K562 (cell line): ENCODE results near the gene TRAF1. TPM values are rescaled to one million over a fixed set of nuclear protein-coding genes. Genes with fewer than 3 reads are reported as not detected.

Experiments
- ATAC-seq: fragments of 200-7000 bp; cut with Tn5 transposase; 3 replicates; pipeline ENCODE4 v1.9.1; 2020; ENCODE audit warnings: moderate library complexity
- BruUV-seq: library from RNA; stranded (reverse); fragments of 400-500 nt; replicated peaks from 2 replicates; lab custom pipeline; 2021; lab: Mats Ljungman, UMichigan
- CTCF ChIA-PET: fragments of 300-600 bp; formaldehyde crosslinking; extraction: SDS; loops from one replicate; lab custom pipeline; 2021; ENCODE audit warnings: low intra/inter-chr PET ratio; lab: Yijun Ruan, JAX
- POLR2A ChIA-PET: fragments of 300-600, 350-650 bp; sonication (Branson Sonifier 250); formaldehyde crosslinking; extraction: SDS; loops from one replicate; lab custom pipeline; 2021; ENCODE audit warnings: antibody characterized with exemption, inconsistent platforms; lab: Yijun Ruan, JAX
- DNase-seq, 4 experiments: peaks; one replicate each; pipeline versions ENCODE4 v3.0.0 to v3.0.0-alpha.2; 2011 to 2018; ENCODE audit warnings: low spot score in 3 of 4, mixed read lengths in 3 of 4; ENCODE audit errors: extremely low read depth in 1 of 4
- FAIRE-seq: peaks from 2 replicates; lab custom pipeline; 2011; peaks lifted over from hg19 to GRCh38; lab: Jason Lieb, UNC
- H2AFZ ChIP-seq: 2 replicates; pipeline ENCODE4 v1.6.0; 2011; ENCODE audit warnings: low read depth, low read length, control low read depth, inconsistent platforms
- H3K27ac ChIP-seq: fragments of 200-600 bp; 3 replicates; pipeline ENCODE4 v1.8.0; 2011; ENCODE audit warnings: low read depth, mild to moderate bottlenecking, control low read depth, inconsistent platforms, low read length, moderate library complexity, mixed read lengths; ENCODE audit errors: extremely low read depth
- H3K27me3 ChIP-seq, 2 experiments: fragments of 300-600 bp in 1 of 2; 2 replicates in 1 of 2; 3 replicates in 1 of 2; pipeline versions ENCODE4 v1.6.0 to v1.8.0; 2011; ENCODE audit warnings: inconsistent platforms in 2 of 2, low read length in 2 of 2, mild to moderate bottlenecking in 1 of 2, mixed read lengths in 1 of 2, moderate library complexity in 1 of 2; ENCODE audit not compliant: control insufficient read depth in 2 of 2, insufficient read depth in 2 of 2
- H3K36me3 ChIP-seq: fragments of 300-600 bp; 3 replicates; pipeline ENCODE4 v1.8.0; 2011; ENCODE audit warnings: mild to moderate bottlenecking, low read length, inconsistent platforms; ENCODE audit not compliant: control insufficient read depth, insufficient read depth
- H3K4me1 ChIP-seq, 2 experiments: fragments of 200-600 bp in 1 of 2; replicated peaks in 1 of 2; 2 replicates in 1 of 2; 3 replicates in 1 of 2; pipeline versions ENCODE4 v1.5.1 to v1.8.0; 2011; ENCODE audit warnings: inconsistent platforms in 2 of 2, low read length in 2 of 2, mild to moderate bottlenecking in 1 of 2, mixed read lengths in 1 of 2, moderate library complexity in 1 of 2; ENCODE audit not compliant: control insufficient read depth in 2 of 2, insufficient read depth in 2 of 2
- H3K4me2 ChIP-seq: 2 replicates; pipeline ENCODE4 v1.6.1; 2011; ENCODE audit warnings: low read length, control low read depth, inconsistent platforms, mixed read lengths; ENCODE audit not compliant: insufficient read depth
- H3K4me3 ChIP-seq: fragments of 200-600 bp; sonication (generic), shearing (Covaris generic); 2 replicates; pipeline ENCODE4 v1.5.1; 2016; ENCODE audit warnings: control low read depth, inconsistent platforms
- H3K79me2 ChIP-seq: fragments of 200-600 bp; 3 replicates; pipeline ENCODE4 v1.8.0; 2011; ENCODE audit warnings: low read length, inconsistent platforms; ENCODE audit not compliant: control insufficient read depth, insufficient read depth
- H3K9ac ChIP-seq, 2 experiments: 2 replicates each; pipeline versions ENCODE4 v1.6.0 to v1.6.1; 2011; ENCODE audit warnings: low read depth in 2 of 2, low read length in 2 of 2, control low read depth in 1 of 2, inconsistent platforms in 1 of 2, mild to moderate bottlenecking in 1 of 2, mixed read lengths in 1 of 2; ENCODE audit not compliant: insufficient read depth in 1 of 2
- H3K9me1 ChIP-seq: one replicate; pipeline ENCODE4 v1.6.0; 2011; ENCODE audit warnings: inconsistent platforms, mild to moderate bottlenecking, low read length, moderate library complexity; ENCODE audit not compliant: control insufficient read depth, insufficient read depth
- H3K9me3 ChIP-seq: replicated peaks from 2 replicates; pipeline ENCODE4 v1.5.1; 2011; ENCODE audit warnings: low read depth, low read length, inconsistent platforms; ENCODE audit not compliant: control insufficient read depth, insufficient read depth
- H4K20me1 ChIP-seq: replicated peaks from 2 replicates; pipeline ENCODE4 v1.6.1; 2011; ENCODE audit warnings: low read length, inconsistent platforms, mixed read lengths; ENCODE audit not compliant: control insufficient read depth, insufficient read depth
- BCOR ChIP-seq: fragments of 450-650 bp; IDR thresholded peaks from 2 replicates; pipeline ENCODE4 v1.6.1; 2016
- CHCHD3 ChIP-seq: fragments of 250-450 bp; sonication (Bioruptor Pico); IDR thresholded peaks from 2 replicates; pipeline ENCODE4 v2.1.2; 2022; ENCODE audit warnings: mild to moderate bottlenecking
- CREB1 ChIP-seq, 2 experiments: sonication (generic) in 1 of 2; formaldehyde crosslinking in 1 of 2; IDR thresholded peaks; 2 replicates each; pipeline versions ENCODE4 v1.6.1 to v1.8.0; 2012 to 2022; ENCODE audit warnings: inconsistent platforms in 1 of 2, mild to moderate bottlenecking in 1 of 2, missing genetic modification reagents in 1 of 2, moderate library complexity in 1 of 2
- FOXK2 ChIP-seq, 2 experiments: fragments of 450-650 bp; IDR thresholded peaks in 1 of 2; conservative IDR thresholded peaks in 1 of 2; 2 replicates each; pipeline ENCODE4 v1.6.1; 2016; ENCODE audit warnings: low read depth in 2 of 2, mild to moderate bottlenecking in 1 of 2
- POLR2A ChIP-seq: fragments of 450-650 bp; conservative IDR thresholded peaks from 2 replicates; pipeline ENCODE4 v1.6.1; 2016
- SAFB2 ChIP-seq: fragments of 200-400 bp; formaldehyde crosslinking; IDR thresholded peaks from 2 replicates; pipeline ENCODE4 v1.6.1; 2018; ENCODE audit warnings: borderline replicate concordance, low read length, low read depth, moderate library complexity; ENCODE audit not compliant: severe bottlenecking
- SNRNP70 ChIP-seq: fragments of 200-400 bp; formaldehyde crosslinking; optimal IDR thresholded peaks from 2 replicates; pipeline ENCODE3; 2017; ENCODE audit warnings: low read depth, low read length
- YBX1 ChIP-seq: fragments of 450-650 bp; IDR thresholded peaks from 2 replicates; pipeline ENCODE4 v1.7.1; 2016; ENCODE audit warnings: mild to moderate bottlenecking
- ZNF133 ChIP-seq: fragments of 250-450 bp; sonication (Bioruptor Pico); IDR thresholded peaks from 2 replicates; pipeline ENCODE4 v1.4.0; 2020; ENCODE audit warnings: mild to moderate bottlenecking
- WGBS: fragments of 100-300 bp; shearing (Covaris generic); methylation state at CpG from one replicate; pipeline ENCODE4 v1.1.6; 2016; ENCODE audit warnings: low coverage, mixed read lengths; ENCODE audit not compliant: insufficient coverage; ENCODE audit errors: missing lambda C conversion rate; 5-methylcytosine and 5-hydroxymethylcytosine counted together
- in situ Hi-C: fragments of 300-500 bp; cut with MboI; formaldehyde crosslinking; loops from 4 replicates; pipeline ENCODE4 v1.15.0; 2018; ENCODE audit warnings: inconsistent platforms, mixed read lengths
- intact Hi-C: fragments of 100-400 bp; cut with micrococcal nuclease; formaldehyde crosslinking; loops from 2 replicates; pipeline ENCODE4 v1.14.2; 2022
- polyA plus RNA-seq, 8 experiments: library from polyadenylated mRNA; depleted of rRNA in 4 of 8; stranded (reverse) in 5 of 8; unstranded in 3 of 8; fragments of >200 nt; fragmentation: Nextera tagmentation in 2 of 8; fragmentation: Illumina TruSeq in 1 of 8; extraction: Ambion mirVana in 2 of 8; extraction: Trizol in 1 of 8; gene quantifications; 2 replicates each; pipeline versions ENCODE4 v1.2.1 to v1.2.3, GENCODE V29; 2011 to 2014; ENCODE audit warnings: inconsistent platforms in 1 of 8, missing spikeins in 1 of 8
- total RNA-seq, 7 experiments: library from RNA; depleted of rRNA in 6 of 7; stranded (reverse); fragments of >200 nt in 6 of 7; fragmentation: Illumina TruSeq in 2 of 7; extraction: Trizol in 2 of 7; gene quantifications; 2 replicates each; pipeline versions ENCODE4 v1.2.1 to v1.2.3, GENCODE V29; 2011 to 2021; ENCODE audit warnings: low replicate concordance in 1 of 7

Gene TRAF1
- total and polyA plus RNA-seq, 9 of the 15 experiments (the other 6 are each of a cell fraction or from before 2014, with no cell fraction given), result 0.01 to 1.1 (median 0.04) TPM; not detected in 2

- H3K9me1 ChIP-seq, result no peaks in the 10 kb centered on the region
- CTCF ChIA-PET, result no interaction called here
- ATAC-seq (no peak), FAIRE-seq (no peak), DNase-seq (no peak)
- H3K9me3 ChIP-seq, result no peaks in the 10 kb centered on the region
- WGBS, result 56% methylated on average over 7 of the region's 7 CpGs
- H3K27ac ChIP-seq, result no peak overlapping the region
- 0 out of 2 replicates have a peak overlapping the region, but pooled peaks have one; percentile 6 for H2AFZ ChIP-seq
- no peak overlapping the region for H3K9ac ChIP-seq
- no peaks in the 10 kb centered on the region for H3K36me3 ChIP-seq
- no peaks in the 10 kb centered on the region for H3K27me3 ChIP-seq
- H3K4me3 ChIP-seq, result no peak overlapping the region
- TF ChIP-seq SAFB2 (no peak), BCOR (no peak), YBX1 (no peak), CHCHD3 (no peak), SNRNP70 (no peak), CREB1 (IDR thresholded peaks at IDR 0.05) (no peak), CREB1 (CRISPR knock-in tag; IDR thresholded peaks at IDR 0.05) (no peak), ZNF133 (CRISPR knock-in tag) (no peak), POLR2A (no peak), FOXK2 (conservative IDR thresholded peaks at IDR 0.05 in 1 of 2, IDR thresholded peaks at IDR 0.05 in 1 of 2; ENCODE audit: low read depth in 2 of 2) (no peak)
- in situ Hi-C loops (no loop called here), intact Hi-C loops (no loop called here)
- no peaks in the 10 kb centered on the region for H4K20me1 ChIP-seq
- no TSS peak for BruUV-seq
- no peaks in the 10 kb centered on the region for H3K79me2 ChIP-seq
- peaks cover 19 to 40% of the 10 kb centered on the region in 2 experiments for H3K4me1 ChIP-seq
- H3K4me2 ChIP-seq, result no peak overlapping the region
- POLR2A ChIA-PET, result interaction anchor here (0.8 to 1.9 kb wide), 4 partner anchors 9 to 12 kb away, joined by 3 to 7 read pairs (median 6); no protein-coding TSS in a partner anchor
Observed at GRCh38 chr9:120922404-120923195, 4.0 kb downstream of the TRAF1 start.
